NCI-H345 (cell line): ENCODE data around the gene GNAQ.
"Not testable (repeated sequence)": the region's sequence is repeated elsewhere in the genome, so short reads cannot be mapped to it uniquely, and the experiment has no call there.

Experiments used
- DNase-seq: peaks from one replicate; lab custom pipeline; 2025; lab: John Stamatoyannopoulos, UW

Gene GNAQ

GRCh38 chr9:77769246-77769645, 262.4 kb downstream of the GNAQ start:
- no peak for DNase-seq

DNA sequence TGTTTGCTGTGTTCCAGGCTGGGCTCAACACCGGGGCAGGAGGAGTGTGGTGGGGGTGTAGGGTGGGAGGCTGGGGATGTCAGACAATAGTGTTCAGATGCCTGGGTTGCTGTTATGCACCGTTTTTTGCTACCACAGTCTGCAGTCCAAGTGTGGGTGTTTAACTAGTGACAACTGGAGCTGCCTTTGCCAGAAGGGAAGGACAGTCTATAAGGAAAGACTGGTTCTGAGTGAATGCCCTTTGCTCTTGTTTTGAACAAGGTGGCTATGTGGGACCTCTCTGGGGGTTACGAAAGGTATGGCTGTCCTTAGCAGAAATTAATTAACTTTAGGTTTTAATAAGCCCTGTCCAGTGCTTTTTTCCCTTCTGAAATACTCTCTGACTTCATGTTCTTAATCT, 265.0 kb downstream of the GNAQ start:
- no peak for DNase-seq

- no peak for DNase-seq
Measured at GRCh38 chr9:77765781-77766259, 265.8 kb downstream of the GNAQ start.

- peak; percentile 7 for DNase-seq
Measured at GRCh38 chr9:77764894-77765780, 266.5 kb downstream of the GNAQ start.

- peak; percentile 40 for DNase-seq
Measured at GRCh38 chr9:77763566-77763965, 268.0 kb downstream of the GNAQ start.

GRCh38 chr9:77760919-77761318, 270.7 kb downstream of the GNAQ start:
- not testable (repeated sequence) for DNase-seq

GRCh38 chr9:77759391-77759790, 272.2 kb downstream of the GNAQ start:
- no peak for DNase-seq

DNA sequence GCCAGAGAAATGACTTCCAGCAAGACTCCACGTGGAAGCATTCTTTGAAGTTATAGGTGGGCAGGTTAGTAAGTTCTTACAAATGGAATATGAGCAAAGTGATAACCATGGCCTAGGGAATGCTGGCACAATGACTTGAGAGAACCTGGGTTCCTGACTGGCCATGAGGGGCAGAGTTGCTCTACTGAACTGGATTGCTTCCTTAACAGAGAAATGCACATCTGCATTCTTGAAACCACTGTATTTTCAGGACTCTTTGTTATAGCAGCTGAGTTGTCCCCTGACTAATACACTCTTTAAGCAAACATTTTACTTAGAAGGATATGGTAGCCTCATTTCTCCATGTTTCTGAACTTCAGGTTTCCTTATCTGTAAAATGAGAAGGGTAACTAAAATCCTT, 275.2 kb downstream of the GNAQ start:
- no peak for DNase-seq

- no peak for DNase-seq
Measured at GRCh38 chr9:77753180-77753579, 278.4 kb downstream of the GNAQ start.

DNA sequence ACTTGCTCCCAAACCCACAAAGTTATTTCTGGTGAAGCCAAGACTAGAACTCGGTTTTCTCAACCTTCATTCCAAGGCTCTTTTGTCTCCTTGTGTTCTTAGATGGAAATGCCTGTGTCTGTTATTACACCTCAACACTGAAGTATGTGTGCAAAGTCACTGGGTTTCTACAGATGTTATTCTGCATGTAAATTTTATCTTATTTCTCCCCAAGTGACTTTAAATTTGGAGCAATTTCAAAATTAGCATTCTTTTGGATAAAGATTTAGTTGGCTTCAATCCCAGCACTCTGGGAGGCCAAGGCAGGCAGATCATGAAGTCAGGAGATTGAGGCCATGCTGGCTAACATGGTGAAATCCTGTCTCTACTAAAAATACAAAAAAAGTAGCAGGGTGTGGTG, 279.1 kb downstream of the GNAQ start:
- no peak for DNase-seq

GRCh38 chr9:77751341-77752091, 280.1 kb downstream of the GNAQ start:
- peak; percentile 69 for DNase-seq

- no peak for DNase-seq
Measured at GRCh38 chr9:77750981-77751340, 280.6 kb downstream of the GNAQ start.

DNA sequence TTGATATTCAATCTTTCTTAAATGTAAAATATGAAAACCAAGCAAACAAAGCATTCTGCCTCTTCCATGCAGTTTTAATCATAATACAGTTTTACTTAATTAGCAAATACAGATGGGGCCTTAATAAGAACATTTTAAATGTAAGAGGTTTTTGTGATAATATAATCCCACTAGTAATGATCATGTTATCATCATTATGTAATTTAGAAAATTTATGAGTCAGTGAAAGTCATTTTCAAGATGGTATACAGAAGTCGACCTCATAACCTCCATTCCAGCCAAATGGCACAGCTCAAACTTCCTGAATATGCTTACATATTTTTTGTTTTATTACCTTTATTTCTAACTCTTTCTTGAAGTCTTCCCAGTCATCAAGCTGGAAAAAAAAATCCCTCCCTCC, 281.3 kb downstream of the GNAQ start:
- no peak for DNase-seq

DNA sequence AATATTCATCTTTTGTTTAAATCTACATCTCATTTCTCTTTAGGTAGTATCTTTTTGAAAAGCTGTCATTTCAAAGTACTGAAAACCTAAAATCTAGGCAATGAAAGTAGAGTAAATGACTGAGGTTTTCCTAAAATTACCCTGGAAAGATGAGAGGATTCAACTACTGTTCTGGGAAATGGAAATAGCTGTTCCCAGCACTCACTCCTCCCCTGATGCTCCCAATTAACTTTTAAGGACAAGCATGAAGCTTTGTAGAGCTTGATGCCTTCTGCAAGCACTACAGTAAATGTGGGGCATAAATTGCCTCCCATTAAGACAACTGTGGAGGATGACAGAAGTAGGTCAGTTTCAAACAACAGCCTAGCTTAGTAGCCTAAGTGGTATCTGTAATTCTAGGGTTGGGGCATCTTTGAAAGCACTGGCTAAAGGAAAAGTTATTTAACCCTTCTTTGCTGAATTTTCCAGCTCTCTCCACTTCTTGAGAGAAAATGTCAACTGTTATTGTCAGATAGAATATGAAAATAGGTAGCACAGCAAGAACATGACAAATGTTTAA, 283.3 kb downstream of the GNAQ start:
- no peak for DNase-seq

- no peak for DNase-seq
Measured at GRCh38 chr9:77747163-77747562, 284.4 kb downstream of the GNAQ start.

GRCh38 chr9:77744841-77745430, 286.7 kb downstream of the GNAQ start:
- DNase-seq, result no peak

- no peak for DNase-seq
Measured at GRCh38 chr9:77743386-77743785, 288.2 kb downstream of the GNAQ start.

DNA sequence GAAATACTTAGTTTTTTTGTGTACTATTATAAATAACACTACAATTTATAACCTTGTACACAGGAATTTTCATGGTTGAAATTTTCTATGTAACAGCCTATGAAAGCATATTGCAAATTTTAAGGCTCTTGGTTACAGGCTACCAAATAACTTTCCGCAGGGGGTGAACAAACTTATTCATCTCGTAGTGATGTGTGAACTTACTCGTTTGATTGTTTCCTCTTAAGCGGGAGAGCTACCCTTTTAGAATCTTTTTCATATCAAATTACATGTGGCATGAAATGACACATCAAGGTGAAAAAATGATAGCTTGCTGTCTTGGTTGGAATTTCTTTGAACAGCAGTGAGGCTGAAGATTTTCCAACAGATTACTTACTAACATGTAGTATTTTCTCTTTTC, 292.7 kb downstream of the GNAQ start:
- DNase-seq, result no peak

GRCh38 chr9:77735494-77735893, 296.1 kb downstream of the GNAQ start:
- no peak for DNase-seq

- DNase-seq, result peak; percentile 89
Measured at GRCh38 chr9:77731930-77732329, 299.7 kb downstream of the GNAQ start.

DNA sequence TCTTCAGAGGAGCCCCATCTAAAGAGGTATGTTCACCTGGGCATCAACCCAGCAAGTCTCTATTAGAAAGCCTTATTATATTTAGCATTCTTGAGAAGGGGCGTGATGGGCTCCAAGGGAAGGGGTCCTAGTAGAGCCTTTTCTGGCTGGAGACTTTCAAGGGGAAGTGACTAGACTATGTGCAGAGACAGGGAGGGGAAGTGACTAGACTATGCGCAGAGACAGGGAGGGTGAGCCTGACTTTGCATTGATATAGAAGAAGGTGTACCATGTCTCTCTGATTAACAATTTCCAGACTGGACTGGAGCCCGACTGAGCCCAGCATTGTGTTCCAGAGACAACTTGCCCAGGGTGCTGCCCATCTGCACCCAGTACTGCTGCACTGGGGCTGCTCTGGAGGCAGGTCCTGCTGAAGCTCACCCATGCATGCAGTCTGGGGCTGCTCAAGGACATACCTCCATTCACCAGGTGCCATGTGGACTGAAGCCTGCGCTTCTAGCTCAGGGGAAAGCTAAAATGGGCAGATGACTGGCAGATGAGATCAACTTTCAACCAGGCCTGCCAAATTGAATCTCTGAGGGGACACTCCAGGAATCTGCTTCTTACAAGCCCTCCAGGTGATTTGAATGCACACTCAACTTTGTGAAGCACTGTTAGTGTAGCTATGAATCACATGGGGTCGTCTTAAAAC, 300.5 kb downstream of the GNAQ start:
- peak; percentile 22 for DNase-seq

- DNase-seq, result no peak
Measured at GRCh38 chr9:77729177-77729576, 302.4 kb downstream of the GNAQ start.
